H9 (cell line): ENCODE data around the gene SCT. TPM values are rescaled to one million over a fixed set of nuclear protein-coding genes. Genes with fewer than 3 reads are reported as not detected.
A peak's percentile ranks its signal among the peaks of the same experiment; 100 is the strongest.

Experiments
- DNase-seq: peaks from one replicate; pipeline ENCODE4 v3.0.0-alpha.2; 2017
- H2AFZ ChIP-seq: one replicate; pipeline ENCODE4 v1.6.1; 2013; ENCODE audit warnings: mild to moderate bottlenecking, low read length, control low read depth, moderate library complexity
- H2AK5ac ChIP-seq: 2 replicates; pipeline ENCODE4 v1.6.1; 2013; ENCODE audit warnings: low read length, control low read depth, mixed read lengths; ENCODE audit not compliant: insufficient read length
- H2BK120ac ChIP-seq: one replicate; pipeline ENCODE4 v1.6.1; 2013; ENCODE audit warnings: low read depth, mild to moderate bottlenecking, low read length, control low read depth, inconsistent platforms; ENCODE audit not compliant: poor library complexity, severe bottlenecking
- H2BK12ac ChIP-seq: 2 replicates; pipeline ENCODE4 v1.6.1; 2013; ENCODE audit warnings: low read length, control low read depth, mixed read lengths, low read depth; ENCODE audit not compliant: insufficient read length
- H2BK15ac ChIP-seq: 2 replicates; pipeline ENCODE4 v1.6.1; 2013; ENCODE audit warnings: low read depth, low read length, control low read depth
- H2BK20ac ChIP-seq: one replicate; pipeline ENCODE4 v1.6.1; 2013; ENCODE audit warnings: low read depth, mild to moderate bottlenecking, low read length, control low read depth, inconsistent platforms; ENCODE audit not compliant: poor library complexity, severe bottlenecking
- H2BK5ac ChIP-seq: 2 replicates; pipeline ENCODE4 v1.6.1; 2013; ENCODE audit warnings: low read length, control low read depth, mixed read lengths; ENCODE audit not compliant: insufficient read length
- H3K14ac ChIP-seq: 2 replicates; pipeline ENCODE4 v1.6.1; 2013; ENCODE audit warnings: low read length, control low read depth; ENCODE audit not compliant: insufficient read depth
- H3K18ac ChIP-seq: 2 replicates; pipeline ENCODE4 v1.6.1; 2013; ENCODE audit warnings: low read depth, mild to moderate bottlenecking, mixed read lengths, low read length, control low read depth; ENCODE audit not compliant: insufficient read length
- H3K23ac ChIP-seq: 2 replicates; pipeline ENCODE4 v1.6.1; 2013; ENCODE audit warnings: low read length, control low read depth, mixed read lengths, low read depth; ENCODE audit not compliant: insufficient read length
- H3K23me2 ChIP-seq: 2 replicates; pipeline ENCODE4 v1.6.1; 2013; ENCODE audit warnings: low read depth, mild to moderate bottlenecking, mixed read lengths, low read length, control low read depth; ENCODE audit not compliant: insufficient read length, poor library complexity, severe bottlenecking
- H3K27ac ChIP-seq: 2 replicates; pipeline ENCODE4 v1.5.1; 2013; ENCODE audit warnings: low read length, control low read depth, mixed read lengths, low read depth; ENCODE audit not compliant: insufficient read length
- H3K27me3 ChIP-seq: 2 replicates; pipeline ENCODE4 v1.6.1; 2013; ENCODE audit warnings: low read length, control low read depth, inconsistent platforms; ENCODE audit not compliant: insufficient read depth
- H3K4ac ChIP-seq: 2 replicates; pipeline ENCODE4 v1.6.1; 2013; ENCODE audit warnings: low read depth, mild to moderate bottlenecking, control low read depth, inconsistent platforms, low read length, moderate library complexity
- H3K4me1 ChIP-seq: 2 replicates; pipeline ENCODE4 v1.6.1; 2013; ENCODE audit warnings: low read length, control low read depth, inconsistent platforms; ENCODE audit not compliant: insufficient read depth
- H3K4me2 ChIP-seq: 2 replicates; pipeline ENCODE4 v1.6.1; 2013; ENCODE audit warnings: low read length, control low read depth, mixed read lengths; ENCODE audit not compliant: insufficient read length, insufficient read depth
- H3K56ac ChIP-seq: 2 replicates; pipeline ENCODE4 v1.6.1; 2013; ENCODE audit warnings: low read depth, mild to moderate bottlenecking, mixed read lengths, low read length, control low read depth; ENCODE audit not compliant: insufficient read length
- H3K79me1 ChIP-seq: 2 replicates; pipeline ENCODE4 v1.6.1; 2013; ENCODE audit warnings: low read depth, mild to moderate bottlenecking, moderate library complexity, low read length, control low read depth, inconsistent platforms; ENCODE audit not compliant: insufficient read depth, poor library complexity, severe bottlenecking
- H3K79me2 ChIP-seq: 2 replicates; pipeline ENCODE4 v1.6.1; 2013; ENCODE audit warnings: low read length, control low read depth, inconsistent platforms; ENCODE audit not compliant: insufficient read depth
- H3K9ac ChIP-seq: 2 replicates; pipeline ENCODE4 v1.6.1; 2013; ENCODE audit warnings: low read length, control low read depth, mixed read lengths; ENCODE audit not compliant: insufficient read length; ENCODE audit errors: extremely low read depth
- H3K9me3 ChIP-seq: one replicate; pipeline ENCODE4 v1.6.1; 2013; ENCODE audit warnings: low read depth, low read length, inconsistent platforms; ENCODE audit not compliant: control insufficient read depth
- H3T11ph ChIP-seq: one replicate; pipeline ENCODE4 v1.6.1; 2013; ENCODE audit warnings: mild to moderate bottlenecking, low read length, control low read depth, inconsistent platforms
- H4K20me1 ChIP-seq: one replicate; pipeline ENCODE4 v1.6.1; 2013; ENCODE audit not compliant: control insufficient read depth, insufficient read length, insufficient read depth
- H4K5ac ChIP-seq: 2 replicates; pipeline ENCODE4 v1.6.1; 2013; ENCODE audit warnings: low read depth, mild to moderate bottlenecking, mixed read lengths, low read length, control low read depth; ENCODE audit not compliant: insufficient read length
- H4K8ac ChIP-seq: replicated peaks from 2 replicates; pipeline ENCODE4 v1.6.1; 2013; ENCODE audit warnings: low read length, control low read depth, mixed read lengths, low read depth; ENCODE audit not compliant: insufficient read length
- H4K91ac ChIP-seq: 2 replicates; pipeline ENCODE4 v1.6.1; 2013; ENCODE audit warnings: low read depth, mild to moderate bottlenecking, moderate library complexity, mixed read lengths, low read length, control low read depth; ENCODE audit not compliant: insufficient read length
- H3K27ac Mint-ChIP-seq, 3 experiments: 2 replicates in 2 of 3; 3 replicates in 1 of 3; pipeline ENCODE4 v1.8.0; 2020 to 2021; ENCODE audit warnings: mixed read lengths in 3 of 3, mild to moderate bottlenecking in 1 of 3, moderate library complexity in 1 of 3
- H3K27me3 Mint-ChIP-seq: 2 replicates; pipeline ENCODE4 v1.8.0; 2021; ENCODE audit warnings: low read depth, mild to moderate bottlenecking, moderate library complexity, mixed read lengths
- H3K36me3 Mint-ChIP-seq, 3 experiments: 2 replicates in 2 of 3; 3 replicates in 1 of 3; pipeline ENCODE4 v1.8.0; 2020 to 2021; ENCODE audit warnings: low read depth in 3 of 3, mixed read lengths in 3 of 3; ENCODE audit not compliant: insufficient read depth in 1 of 3
- H3K4me1 Mint-ChIP-seq, 2 experiments: 2 replicates each; pipeline ENCODE4 v1.8.0; 2020; ENCODE audit warnings: mixed read lengths in 2 of 2
- H3K4me3 Mint-ChIP-seq, 2 experiments: 2 replicates in 1 of 2; 3 replicates in 1 of 2; pipeline ENCODE4 v1.8.0; 2020 to 2021; ENCODE audit warnings: mild to moderate bottlenecking in 2 of 2, mixed read lengths in 2 of 2, moderate library complexity in 1 of 2
- H3K9me3 Mint-ChIP-seq, 2 experiments: 2 replicates in 1 of 2; 3 replicates in 1 of 2; pipeline ENCODE4 v1.8.0; 2020; ENCODE audit warnings: mild to moderate bottlenecking in 2 of 2, mixed read lengths in 2 of 2, moderate library complexity in 1 of 2
- CTCF ChIP-seq: fragments of 200-600 bp; sonication (generic); conservative IDR thresholded peaks from 3 replicates; pipeline ENCODE4 v1.8.0; 2021; ENCODE audit warnings: antibody characterized with exemption, mild to moderate bottlenecking
- WGBS: extraction: QIAGEN DNeasy Blood & Tissue Kit; methylation state at CpG from one replicate; pipeline ENCODE4 v1.1.7; 2013; ENCODE audit warnings: missing lambda C conversion rate, low lambda C conversion rate, mixed read lengths; ENCODE audit not compliant: insufficient read length; ENCODE audit errors: extremely low coverage; 5-methylcytosine and 5-hydroxymethylcytosine counted together
- total RNA-seq: library from RNA; stranded (reverse); gene quantifications from 2 replicates; pipeline ENCODE4 v1.2.1, GENCODE V29; 2021

SCT gene
- total RNA-seq, 1 experiment from 2014 or later = 1.8 TPM

GRCh38 chr11:596374-596773 is 30.6 kb downstream of the SCT start:
- Histone ChIP-seq H3K79me1 (no peaks in the 10 kb centered on the region), H3K4me2 (no peak overlapping the region), H3K27ac (no peak overlapping the region), H3K4ac (no peak overlapping the region), H3K18ac (no peak overlapping the region), H3K9ac (no peak overlapping the region), H3K23ac (no peak overlapping the region), H3K79me2 (no peaks in the 10 kb centered on the region), H2BK20ac (no peak overlapping the region), H2AFZ (no peak overlapping the region), H2BK12ac (no peak overlapping the region), H3K27me3 (no peaks in the 10 kb centered on the region), H3K9me3 (no peaks in the 10 kb centered on the region), H3K56ac (no peak overlapping the region), H2AK5ac (no peak overlapping the region), H4K8ac (no peak overlapping the region), H2BK15ac (no peak overlapping the region), H2BK120ac (no peak overlapping the region), H2BK5ac (no peak overlapping the region), H4K91ac (no peak overlapping the region), H3K4me1 (no peaks in the 10 kb centered on the region), H4K5ac (no peak overlapping the region), H3K23me2 (no peaks in the 10 kb centered on the region), H3T11ph (no peak overlapping the region), H4K20me1 (no peaks in the 10 kb centered on the region), H3K14ac (no peak overlapping the region)
- Mint-ChIP-seq H3K27ac (peak overlapping the region in 1 of 3 experiments; percentile 39; a peak in 1 of 7 replicates), H3K27me3 (0 out of 2 replicates have a peak, but pooled peaks cover 2% of the 10 kb centered on the region), H3K9me3 (no peaks in the 10 kb centered on the region; a peak in 1 of 5 replicates), H3K4me3 (no peak overlapping the region), H3K36me3 (peaks cover 50 to 80% (median 78%) of the 10 kb centered on the region in 3 experiments), H3K4me1 (no peaks in the 10 kb centered on the region)
- WGBS = no CpG with 5 or more reads among the region's 10 CpGs
- TF ChIP-seq CTCF = no peak
- DNase-seq = no peak
